WTC11 (cell line): ENCODE measurements around the gene GPRC5A.

Experiments used
- CREM ChIP-seq: sonication (generic); formaldehyde crosslinking; IDR thresholded peaks from 2 replicates; pipeline ENCODE4 v1.8.1; 2022; ENCODE audit warnings: mild to moderate bottlenecking, missing genetic modification reagents, moderate library complexity
- ESRRA ChIP-seq: sonication (generic); formaldehyde crosslinking; IDR thresholded peaks from 2 replicates; pipeline ENCODE4 v1.8.1; 2022; ENCODE audit warnings: mild to moderate bottlenecking, missing genetic modification reagents, borderline replicate concordance
- FOXK1 ChIP-seq: sonication (generic); formaldehyde crosslinking; IDR thresholded peaks from 2 replicates; pipeline ENCODE4 v1.8.0; 2022; ENCODE audit warnings: mild to moderate bottlenecking, moderate library complexity, missing genetic modification reagents
- NR1H2 ChIP-seq: sonication (generic); formaldehyde crosslinking; IDR thresholded peaks from 2 replicates; pipeline ENCODE4 v1.9.0; 2021; ENCODE audit warnings: mild to moderate bottlenecking, moderate library complexity, missing genetic modification reagents
- SOX15 ChIP-seq: fragments of 250-450 bp; sonication (Bioruptor Pico); IDR thresholded peaks from 2 replicates; pipeline ENCODE4 v1.9.0; 2021; ENCODE audit warnings: mild to moderate bottlenecking
- SP1 ChIP-seq: sonication (generic); formaldehyde crosslinking; conservative IDR thresholded peaks from 2 replicates; pipeline ENCODE4 v1.8.1; 2022; ENCODE audit warnings: missing genetic modification reagents
- TP53 ChIP-seq: sonication (generic); formaldehyde crosslinking; IDR thresholded peaks from 2 replicates; pipeline ENCODE4 v1.8.1; 2023; ENCODE audit warnings: mild to moderate bottlenecking, missing genetic modification reagents
- ZNF219 ChIP-seq: sonication (generic); formaldehyde crosslinking; IDR thresholded peaks from 2 replicates; pipeline ENCODE4 v1.8.0; 2023; ENCODE audit warnings: missing genetic modification reagents, mild to moderate bottlenecking, borderline replicate concordance
- TF ChIP-seq, protein P1 (sequence below): fragments of 200-600 bp; IDR thresholded peaks from 2 replicates; pipeline ENCODE4 v1.8.0; 2022; ENCODE audit warnings: antibody characterized with exemption
- TF ChIP-seq, protein P2 (sequence below): sonication (generic); formaldehyde crosslinking; IDR thresholded peaks from 2 replicates; pipeline ENCODE4 v1.8.0; 2022; ENCODE audit warnings: mild to moderate bottlenecking, missing genetic modification reagents
- TF ChIP-seq, protein P3 (sequence below): sonication (generic); formaldehyde crosslinking; IDR thresholded peaks from 2 replicates; pipeline ENCODE4 v1.8.0; 2022; ENCODE audit warnings: mild to moderate bottlenecking, missing genetic modification reagents
- TF ChIP-seq, protein P4 (sequence below): sonication (generic); formaldehyde crosslinking; IDR thresholded peaks from 2 replicates; pipeline ENCODE4 v1.8.1; 2023; ENCODE audit warnings: mild to moderate bottlenecking, missing genetic modification reagents

DNA sequence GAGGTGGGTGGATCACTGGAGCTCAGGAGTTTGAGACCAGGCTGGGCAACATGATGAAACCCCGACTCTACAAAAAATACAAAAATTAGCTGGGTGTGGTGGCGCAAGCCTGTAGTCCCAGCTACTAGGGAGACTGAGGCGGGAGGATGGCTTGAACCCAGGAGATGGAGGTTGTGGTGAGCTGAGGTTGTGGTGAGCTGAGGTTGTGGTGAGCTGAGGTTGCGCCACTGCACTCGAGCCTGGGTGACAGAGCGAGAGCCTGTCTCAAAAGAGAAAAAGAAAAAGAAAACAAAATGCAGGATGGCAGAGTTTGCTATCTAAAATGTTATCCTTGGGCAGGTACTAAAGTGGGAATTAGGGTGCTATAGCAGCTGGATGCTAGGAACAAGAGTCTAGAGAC, 10.8 kb upstream of the GPRC5A start:
- TF ChIP-seq, protein P1, sequence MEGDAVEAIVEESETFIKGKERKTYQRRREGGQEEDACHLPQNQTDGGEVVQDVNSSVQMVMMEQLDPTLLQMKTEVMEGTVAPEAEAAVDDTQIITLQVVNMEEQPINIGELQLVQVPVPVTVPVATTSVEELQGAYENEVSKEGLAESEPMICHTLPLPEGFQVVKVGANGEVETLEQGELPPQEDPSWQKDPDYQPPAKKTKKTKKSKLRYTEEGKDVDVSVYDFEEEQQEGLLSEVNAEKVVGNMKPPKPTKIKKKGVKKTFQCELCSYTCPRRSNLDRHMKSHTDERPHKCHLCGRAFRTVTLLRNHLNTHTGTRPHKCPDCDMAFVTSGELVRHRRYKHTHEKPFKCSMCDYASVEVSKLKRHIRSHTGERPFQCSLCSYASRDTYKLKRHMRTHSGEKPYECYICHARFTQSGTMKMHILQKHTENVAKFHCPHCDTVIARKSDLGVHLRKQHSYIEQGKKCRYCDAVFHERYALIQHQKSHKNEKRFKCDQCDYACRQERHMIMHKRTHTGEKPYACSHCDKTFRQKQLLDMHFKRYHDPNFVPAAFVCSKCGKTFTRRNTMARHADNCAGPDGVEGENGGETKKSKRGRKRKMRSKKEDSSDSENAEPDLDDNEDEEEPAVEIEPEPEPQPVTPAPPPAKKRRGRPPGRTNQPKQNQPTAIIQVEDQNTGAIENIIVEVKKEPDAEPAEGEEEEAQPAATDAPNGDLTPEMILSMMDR: no peak
- no peak for TF ChIP-seq SOX15
- TF ChIP-seq CREM (CRISPR knock-in tag): no peak
- TF ChIP-seq SP1 (CRISPR knock-in tag): no peak
- TF ChIP-seq TP53 (CRISPR knock-in tag): no peak
- TF ChIP-seq, protein P2, sequence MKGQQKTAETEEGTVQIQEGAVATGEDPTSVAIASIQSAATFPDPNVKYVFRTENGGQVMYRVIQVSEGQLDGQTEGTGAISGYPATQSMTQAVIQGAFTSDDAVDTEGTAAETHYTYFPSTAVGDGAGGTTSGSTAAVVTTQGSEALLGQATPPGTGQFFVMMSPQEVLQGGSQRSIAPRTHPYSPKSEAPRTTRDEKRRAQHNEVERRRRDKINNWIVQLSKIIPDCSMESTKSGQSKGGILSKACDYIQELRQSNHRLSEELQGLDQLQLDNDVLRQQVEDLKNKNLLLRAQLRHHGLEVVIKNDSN (CRISPR knock-in tag): no peak
- TF ChIP-seq, protein P3, sequence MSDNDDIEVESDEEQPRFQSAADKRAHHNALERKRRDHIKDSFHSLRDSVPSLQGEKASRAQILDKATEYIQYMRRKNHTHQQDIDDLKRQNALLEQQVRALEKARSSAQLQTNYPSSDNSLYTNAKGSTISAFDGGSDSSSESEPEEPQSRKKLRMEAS (CRISPR knock-in tag): no peak
- TF ChIP-seq ESRRA (CRISPR knock-in tag): no peak
- TF ChIP-seq, protein P4, sequence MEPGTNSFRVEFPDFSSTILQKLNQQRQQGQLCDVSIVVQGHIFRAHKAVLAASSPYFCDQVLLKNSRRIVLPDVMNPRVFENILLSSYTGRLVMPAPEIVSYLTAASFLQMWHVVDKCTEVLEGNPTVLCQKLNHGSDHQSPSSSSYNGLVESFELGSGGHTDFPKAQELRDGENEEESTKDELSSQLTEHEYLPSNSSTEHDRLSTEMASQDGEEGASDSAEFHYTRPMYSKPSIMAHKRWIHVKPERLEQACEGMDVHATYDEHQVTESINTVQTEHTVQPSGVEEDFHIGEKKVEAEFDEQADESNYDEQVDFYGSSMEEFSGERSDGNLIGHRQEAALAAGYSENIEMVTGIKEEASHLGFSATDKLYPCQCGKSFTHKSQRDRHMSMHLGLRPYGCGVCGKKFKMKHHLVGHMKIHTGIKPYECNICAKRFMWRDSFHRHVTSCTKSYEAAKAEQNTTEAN: no peak
- TF ChIP-seq FOXK1 (CRISPR knock-in tag): no peak
- TF ChIP-seq NR1H2 (CRISPR knock-in tag): no peak
- no peak for TF ChIP-seq ZNF219 (CRISPR knock-in tag)
